Stimulated activated CD8-positive, alpha-beta memory T cell treated with anti-CD3 and anti-CD28 coated beads, Interleukin-15, amount 100 ng/mL, for 24 hours (primary cell): ENCODE measurements around the gene VWF.
"Not testable (repeated sequence)": the region's sequence is repeated elsewhere in the genome, so short reads cannot be mapped to it uniquely, and the experiment has no call there.

Experiments
- DNase-seq: peaks from one replicate; pipeline ENCODE4 v3.0.0-alpha.2; 2020; ENCODE audit warnings: low read depth

The VWF gene

GRCh38 chr12:6032726-6033125 is 91.7 kb downstream of the VWF start:
- no peak for DNase-seq

GRCh38 chr12:6031001-6031400 is 93.5 kb downstream of the VWF start:
- DNase-seq: no peak

- no peak for DNase-seq
Observed at GRCh38 chr12:6030081-6030480, 94.4 kb downstream of the VWF start.

GRCh38 chr12:6029401-6029800 is 95.1 kb downstream of the VWF start:
- no peak for DNase-seq

GRCh38 chr12:6026998-6027397 is 97.5 kb downstream of the VWF start:
- DNase-seq: no peak

GRCh38 chr12:6025703-6026298 is 98.7 kb downstream of the VWF start:
- DNase-seq: not testable (repeated sequence)

- not testable (repeated sequence) for DNase-seq
Observed at GRCh38 chr12:6024066-6024465, 100.4 kb downstream of the VWF start.

GRCh38 chr12:6020930-6021329 is 103.5 kb downstream of the VWF start:
- DNase-seq: no peak

GRCh38 chr12:6020511-6020910 is 104.0 kb downstream of the VWF start:
- not testable (repeated sequence) for DNase-seq

- not testable (repeated sequence) for DNase-seq
Observed at GRCh38 chr12:6019256-6019655, 105.2 kb downstream of the VWF start.

- no peak for DNase-seq
Observed at GRCh38 chr12:6018265-6018664, 106.2 kb downstream of the VWF start.

- no peak for DNase-seq
Observed at GRCh38 chr12:6016756-6017155, 107.7 kb downstream of the VWF start.

- not testable (repeated sequence) for DNase-seq
Observed at GRCh38 chr12:6016004-6016403, 108.5 kb downstream of the VWF start.

- not testable (repeated sequence) for DNase-seq
Observed at GRCh38 chr12:6015271-6015670, 109.2 kb downstream of the VWF start.

GRCh38 chr12:6010631-6011350 is 113.7 kb downstream of the VWF start:
- not testable (repeated sequence) for DNase-seq

- DNase-seq: no peak
Observed at GRCh38 chr12:5997260-5997659, 127.2 kb downstream of the VWF start.

- no peak for DNase-seq
Observed at GRCh38 chr12:5996459-5996858, 128.0 kb downstream of the VWF start.

- no peak for DNase-seq
Observed at GRCh38 chr12:5989621-5990020, 134.8 kb downstream of the VWF start.

GRCh38 chr12:5988659-5989116 is 135.8 kb downstream of the VWF start:
- peak; percentile 58 for DNase-seq

- DNase-seq: no peak
Observed at GRCh38 chr12:5988088-5988487, 136.4 kb downstream of the VWF start.

GRCh38 chr12:5987573-5987972 is 136.9 kb downstream of the VWF start:
- no peak for DNase-seq

GRCh38 chr12:5985471-5985870 is 139.0 kb downstream of the VWF start:
- DNase-seq: no peak

- no peak for DNase-seq
Observed at GRCh38 chr12:5984873-5985272, 139.6 kb downstream of the VWF start.

- DNase-seq: no peak
Observed at GRCh38 chr12:5982106-5982505, 142.4 kb downstream of the VWF start.
